ENCODE measurements around the gene RAPGEF5. TPM values are rescaled to one million over a fixed set of nuclear protein-coding genes. Genes with fewer than 3 reads are reported as not detected.

RAPGEF5 gene
- total RNA-seq, 1 donor from 2014 or later = 1.1 TPM

DNA sequence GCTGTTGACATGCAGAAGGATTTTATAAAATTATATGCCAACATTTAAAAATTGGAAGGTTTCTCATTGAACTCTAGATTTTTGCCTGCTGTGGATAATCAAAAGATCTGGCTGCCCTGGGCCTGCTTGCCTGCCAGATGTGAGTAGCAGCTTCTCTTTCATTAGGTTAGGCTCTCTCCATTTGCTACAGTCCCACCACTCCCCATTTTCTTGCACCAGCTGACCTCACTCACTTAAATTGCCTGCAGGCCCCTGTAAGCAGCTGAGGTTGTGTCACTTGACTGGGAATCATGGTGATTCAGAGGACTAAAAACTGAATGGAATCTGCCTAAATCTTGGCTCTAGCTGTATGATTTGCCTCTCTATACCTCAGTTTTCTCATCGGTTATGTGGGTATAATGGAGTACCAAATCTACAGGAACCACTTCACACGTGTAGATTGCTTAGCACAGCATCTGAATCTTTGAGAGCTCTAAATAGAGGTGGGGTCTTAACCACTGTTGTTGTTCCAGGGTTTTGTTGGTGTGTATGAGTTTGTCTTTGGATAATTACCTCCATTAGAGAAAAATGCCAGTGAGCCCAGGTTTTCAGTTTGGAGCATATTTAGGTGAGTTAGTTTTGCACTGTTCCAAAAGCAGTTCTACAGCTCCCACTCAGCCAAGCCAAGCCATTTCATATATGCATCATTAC, 18.6 kb upstream of the RAPGEF5 start:
- TF ChIP-seq, protein P1, sequence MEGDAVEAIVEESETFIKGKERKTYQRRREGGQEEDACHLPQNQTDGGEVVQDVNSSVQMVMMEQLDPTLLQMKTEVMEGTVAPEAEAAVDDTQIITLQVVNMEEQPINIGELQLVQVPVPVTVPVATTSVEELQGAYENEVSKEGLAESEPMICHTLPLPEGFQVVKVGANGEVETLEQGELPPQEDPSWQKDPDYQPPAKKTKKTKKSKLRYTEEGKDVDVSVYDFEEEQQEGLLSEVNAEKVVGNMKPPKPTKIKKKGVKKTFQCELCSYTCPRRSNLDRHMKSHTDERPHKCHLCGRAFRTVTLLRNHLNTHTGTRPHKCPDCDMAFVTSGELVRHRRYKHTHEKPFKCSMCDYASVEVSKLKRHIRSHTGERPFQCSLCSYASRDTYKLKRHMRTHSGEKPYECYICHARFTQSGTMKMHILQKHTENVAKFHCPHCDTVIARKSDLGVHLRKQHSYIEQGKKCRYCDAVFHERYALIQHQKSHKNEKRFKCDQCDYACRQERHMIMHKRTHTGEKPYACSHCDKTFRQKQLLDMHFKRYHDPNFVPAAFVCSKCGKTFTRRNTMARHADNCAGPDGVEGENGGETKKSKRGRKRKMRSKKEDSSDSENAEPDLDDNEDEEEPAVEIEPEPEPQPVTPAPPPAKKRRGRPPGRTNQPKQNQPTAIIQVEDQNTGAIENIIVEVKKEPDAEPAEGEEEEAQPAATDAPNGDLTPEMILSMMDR (IDR thresholded peaks at IDR 0.05; ENCODE audit: insufficient read depth, low read length, poor library complexity, severe bottlenecking) = no peak
- no peaks in the 10 kb centered on the region for H3K27me3 ChIP-seq (ENCODE audit: control insufficient read depth, insufficient read depth, low read length)
- no peak for DNase-seq (ENCODE audit: low read depth)
- H3K36me3 ChIP-seq (ENCODE audit: control insufficient read depth, insufficient read depth, low read length) = no peaks in the 10 kb centered on the region
- H3K4me3 ChIP-seq (ENCODE audit: low read depth, low read length) = no peak overlapping the region

DNA sequence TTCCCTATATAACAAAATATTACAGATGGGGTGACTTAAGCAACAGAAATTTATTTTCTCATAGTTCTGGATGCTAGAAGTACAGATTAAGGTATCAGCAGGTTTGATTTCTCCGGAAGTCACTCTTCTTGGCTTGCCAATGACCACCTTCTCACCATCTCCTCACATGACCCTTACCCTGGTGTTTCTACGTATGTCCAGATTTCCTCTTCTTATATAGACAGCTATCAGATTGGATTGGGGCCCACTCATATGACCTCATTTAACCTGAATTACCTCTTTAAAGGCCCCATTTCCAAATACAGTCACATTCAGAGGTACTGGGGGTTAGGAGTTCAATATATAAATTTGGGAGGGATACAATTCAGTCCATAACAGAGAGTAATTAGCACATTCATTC, 17.0 kb upstream of the RAPGEF5 start:
- Histone ChIP-seq H3K36me3 (ENCODE audit: control insufficient read depth, insufficient read depth, low read length) (no peaks in the 10 kb centered on the region), H3K27me3 (ENCODE audit: control insufficient read depth, insufficient read depth, low read length) (no peaks in the 10 kb centered on the region), H3K4me3 (ENCODE audit: low read depth, low read length) (no peak overlapping the region)
- DNase-seq (ENCODE audit: low read depth) = no peak
- TF ChIP-seq, protein P1 (IDR thresholded peaks at IDR 0.05; ENCODE audit: insufficient read depth, low read length, poor library complexity, severe bottlenecking) = no peak

DNA sequence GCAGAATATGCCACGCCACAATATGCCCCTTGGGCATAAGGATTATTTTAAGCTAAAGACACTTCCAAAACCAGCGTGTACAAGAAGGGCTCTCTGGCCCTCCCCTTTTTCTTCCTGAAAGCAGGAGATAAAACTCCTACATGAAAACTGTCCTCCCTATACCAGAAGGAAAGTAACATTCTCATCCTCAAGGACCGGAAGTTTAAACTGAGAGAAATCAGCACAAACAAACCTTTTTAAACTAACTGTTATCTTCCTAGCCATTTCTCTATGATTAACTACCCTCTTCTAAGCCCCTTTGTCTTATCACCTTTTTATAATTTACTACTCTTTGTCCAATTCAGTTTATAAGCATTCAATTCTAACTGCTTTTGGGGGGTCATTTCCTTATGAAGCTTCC, 16.4 kb upstream of the RAPGEF5 start:
- no peak for DNase-seq (ENCODE audit: low read depth)
- Histone ChIP-seq H3K4me3 (ENCODE audit: low read depth, low read length) (no peak overlapping the region), H3K36me3 (ENCODE audit: control insufficient read depth, insufficient read depth, low read length) (no peaks in the 10 kb centered on the region), H3K27me3 (ENCODE audit: control insufficient read depth, insufficient read depth, low read length) (no peaks in the 10 kb centered on the region)
- TF ChIP-seq, protein P1 (IDR thresholded peaks at IDR 0.05; ENCODE audit: insufficient read depth, low read length, poor library complexity, severe bottlenecking) = no peak

DNA sequence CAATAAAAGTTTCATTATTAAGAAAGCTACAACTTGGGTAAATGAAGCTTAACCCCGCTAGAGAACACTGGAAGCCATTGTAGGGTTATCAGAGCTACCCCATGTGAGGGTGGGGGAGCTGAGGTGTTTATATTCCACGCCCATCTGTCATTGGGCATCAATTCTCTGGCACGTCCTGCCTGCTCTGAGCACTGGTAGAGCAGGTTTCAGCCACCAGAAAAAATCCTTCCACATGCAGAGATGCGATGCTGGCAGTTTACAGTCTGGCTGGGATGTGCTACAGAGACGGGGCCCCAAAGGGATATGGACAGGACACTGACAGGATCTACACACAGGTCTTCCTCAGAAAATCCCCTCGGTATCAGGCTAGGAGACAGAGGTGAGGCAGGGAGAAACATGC, 15.9 kb upstream of the RAPGEF5 start:
- H3K27me3 ChIP-seq (ENCODE audit: control insufficient read depth, insufficient read depth, low read length) = no peaks in the 10 kb centered on the region
- TF ChIP-seq, protein P1 (IDR thresholded peaks at IDR 0.05; ENCODE audit: insufficient read depth, low read length, poor library complexity, severe bottlenecking) = no peak

DNA sequence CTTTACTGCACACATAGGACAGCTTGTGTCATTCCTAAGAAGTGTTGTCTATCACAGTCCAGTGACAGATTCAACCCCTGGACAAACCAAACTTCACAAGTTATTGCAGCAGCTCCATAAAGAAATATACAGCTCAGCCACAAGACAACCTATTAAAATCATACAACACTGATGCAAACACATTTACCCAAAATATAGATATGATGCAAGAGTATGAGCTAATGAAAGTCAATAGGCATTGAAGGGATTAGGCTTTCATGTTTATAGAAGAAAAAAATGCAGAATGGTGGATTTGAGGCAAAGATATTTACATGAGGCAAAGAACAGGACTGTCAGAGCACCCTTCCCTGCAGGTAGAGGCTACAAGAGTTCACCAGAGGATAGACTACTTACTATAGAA, 14.9 kb upstream of the RAPGEF5 start:
- no peak for DNase-seq (ENCODE audit: low read depth)
- H3K36me3 ChIP-seq (ENCODE audit: control insufficient read depth, insufficient read depth, low read length) = no peaks in the 10 kb centered on the region
- TF ChIP-seq, protein P1 (IDR thresholded peaks at IDR 0.05; ENCODE audit: insufficient read depth, low read length, poor library complexity, severe bottlenecking) = no peak
- H3K27me3 ChIP-seq (ENCODE audit: control insufficient read depth, insufficient read depth, low read length) = no peaks in the 10 kb centered on the region
- no peak overlapping the region for H3K4me3 ChIP-seq (ENCODE audit: low read depth, low read length)

More for the DNA sequence above, 15.9 kb upstream of the RAPGEF5 start:
- H3K36me3 ChIP-seq (ENCODE audit: control insufficient read depth, insufficient read depth, low read length) = no peaks in the 10 kb centered on the region
- DNase-seq (ENCODE audit: low read depth) = no peak
- no peak overlapping the region for H3K4me3 ChIP-seq (ENCODE audit: low read depth, low read length)

DNA sequence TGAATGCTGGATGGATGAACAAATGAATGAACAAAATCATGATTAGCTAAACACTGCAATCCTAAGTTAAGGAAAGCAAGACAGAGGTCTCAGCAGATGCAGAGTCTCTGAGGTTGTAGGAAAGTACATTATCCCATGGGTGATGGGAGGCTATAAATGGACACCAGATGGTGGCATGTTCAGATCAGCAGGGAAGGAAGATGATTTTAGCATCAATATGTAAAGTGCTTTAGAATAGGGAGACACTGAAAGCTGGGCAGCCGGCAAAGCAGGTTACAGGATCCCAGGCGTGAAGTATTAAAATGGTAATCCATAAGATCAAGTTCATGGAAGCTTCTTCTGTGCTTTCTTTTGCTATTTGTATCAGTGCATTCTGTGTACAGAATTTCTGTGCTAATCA, 7.9 kb upstream of the RAPGEF5 start:
- no peak for DNase-seq (ENCODE audit: low read depth)
- H3K36me3 ChIP-seq (ENCODE audit: control insufficient read depth, insufficient read depth, low read length) = no peaks in the 10 kb centered on the region
- no peak overlapping the region for H3K4me3 ChIP-seq (ENCODE audit: low read depth, low read length)
- H3K27me3 ChIP-seq (ENCODE audit: control insufficient read depth, insufficient read depth, low read length) = no peaks in the 10 kb centered on the region
- TF ChIP-seq, protein P1 (IDR thresholded peaks at IDR 0.05; ENCODE audit: insufficient read depth, low read length, poor library complexity, severe bottlenecking) = no peak
